ENCODE data around the gene ZNF107.
"Not testable (repeated sequence)": the region's sequence is repeated elsewhere in the genome, so short reads cannot be mapped to it uniquely, and the experiment has no call there.

Gene ZNF107

GRCh38 chr7:64672414-64672813 is 6.5 kb downstream of the ZNF107 start:
- Histone ChIP-seq H3K9me3 (ENCODE audit: control insufficient read depth in 1 of 2, low read length in 2 of 2) (peaks cover 2 to 3% of the 10 kb centered on the region in 2 donors), H3K36me3 (ENCODE audit: control insufficient read depth in 1 of 2, insufficient read depth in 2 of 2, low read length in 2 of 2) (peaks cover 0 to 10% of the 10 kb centered on the region in 2 donors), H3K9ac (ENCODE audit: low read depth in 1 of 2, low read length in 2 of 2) (no peak overlapping the region), H3K27me3 (ENCODE audit: control insufficient read depth in 1 of 2, insufficient read depth in 2 of 2, low read length in 2 of 2) (no peaks in the 10 kb centered on the region), H3K27ac (ENCODE audit: low read depth, low read length) (no peak overlapping the region), H3K4me1 (ENCODE audit: control insufficient read depth in 1 of 2, insufficient read depth in 2 of 2, low read length in 2 of 2) (peaks cover 0 to 2% of the 10 kb centered on the region in 2 donors), H3K4me3 (ENCODE audit: low read depth in 1 of 2, low read length in 2 of 2) (no peak overlapping the region)

DNA sequence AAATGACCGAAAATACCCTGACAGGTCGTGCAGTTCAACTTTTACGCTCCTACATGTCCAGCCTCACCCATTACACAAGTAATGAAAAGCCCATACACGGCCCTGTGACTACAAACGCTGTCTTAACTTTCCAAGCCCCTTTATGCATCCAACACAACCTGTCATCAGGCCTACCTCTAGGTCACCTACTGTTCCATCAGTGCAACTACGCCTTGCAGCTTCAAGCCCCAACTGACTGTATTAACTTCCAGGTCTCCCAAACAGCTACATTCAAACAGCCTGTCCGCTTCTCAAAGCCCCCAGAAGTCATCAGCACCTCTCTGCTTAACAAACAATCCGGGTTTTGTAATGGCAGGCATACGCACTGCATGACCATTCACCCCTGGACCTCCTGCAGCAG is 19.2 kb downstream of the ZNF107 start:
- Histone ChIP-seq H3K9ac (ENCODE audit: low read depth in 1 of 2, low read length in 2 of 2) (no peak overlapping the region), H3K27ac (ENCODE audit: low read depth, low read length) (no peak overlapping the region), H3K4me3 (ENCODE audit: low read depth in 1 of 2, low read length in 2 of 2) (no peak overlapping the region), H3K4me1 (ENCODE audit: control insufficient read depth in 1 of 2, insufficient read depth in 2 of 2, low read length in 2 of 2) (no peaks in the 10 kb centered on the region), H3K9me3 (ENCODE audit: control insufficient read depth in 1 of 2, low read length in 2 of 2) (peaks cover 29 to 33% of the 10 kb centered on the region in 2 donors), H3K36me3 (ENCODE audit: control insufficient read depth in 1 of 2, insufficient read depth in 2 of 2, low read length in 2 of 2) (peaks cover 39 to 68% of the 10 kb centered on the region in 2 donors), H3K27me3 (ENCODE audit: control insufficient read depth in 1 of 2, insufficient read depth in 2 of 2, low read length in 2 of 2) (no peaks in the 10 kb centered on the region)

DNA sequence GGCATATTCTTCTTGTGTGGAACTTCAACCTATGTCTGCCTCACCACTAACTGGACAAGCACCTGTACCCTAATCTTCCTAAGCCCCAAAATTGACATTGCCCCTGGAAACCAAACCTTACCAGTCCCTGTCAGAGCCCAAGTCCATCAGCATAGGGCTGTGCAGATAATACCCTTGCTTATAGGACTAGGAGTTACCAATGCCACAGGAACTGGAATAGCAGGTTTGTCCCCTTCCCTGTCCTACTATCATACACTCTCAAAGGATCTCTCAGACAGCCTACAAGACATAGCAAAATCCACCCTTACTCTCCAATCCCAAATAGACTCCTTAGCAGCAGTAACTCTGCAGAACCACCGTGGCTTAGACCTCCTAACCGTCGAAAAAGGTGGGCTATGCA is 19.8 kb downstream of the ZNF107 start:
- no peak overlapping the region for H3K4me3 ChIP-seq (ENCODE audit: low read depth in 1 of 2, low read length in 2 of 2)
- no peaks in the 10 kb centered on the region for H3K27me3 ChIP-seq (ENCODE audit: control insufficient read depth in 1 of 2, insufficient read depth in 2 of 2, low read length in 2 of 2)
- no peak overlapping the region for H3K9ac ChIP-seq (ENCODE audit: low read depth in 1 of 2, low read length in 2 of 2)
- peaks cover 35 to 61% of the 10 kb centered on the region in 2 donors for H3K36me3 ChIP-seq (ENCODE audit: control insufficient read depth in 1 of 2, insufficient read depth in 2 of 2, low read length in 2 of 2)
- H3K27ac ChIP-seq (ENCODE audit: low read depth, low read length), result no peak overlapping the region
- no peaks in the 10 kb centered on the region for H3K4me1 ChIP-seq (ENCODE audit: control insufficient read depth in 1 of 2, insufficient read depth in 2 of 2, low read length in 2 of 2)
- peaks cover 24 to 27% of the 10 kb centered on the region in 2 donors for H3K9me3 ChIP-seq (ENCODE audit: control insufficient read depth in 1 of 2, low read length in 2 of 2)

GRCh38 chr7:64686493-64687184 is 20.7 kb downstream of the ZNF107 start:
- Histone ChIP-seq H3K4me3 (ENCODE audit: low read depth in 1 of 2, low read length in 2 of 2) (no peak overlapping the region), H3K27ac (ENCODE audit: low read depth, low read length) (no peak overlapping the region), H3K36me3 (ENCODE audit: control insufficient read depth in 1 of 2, insufficient read depth in 2 of 2, low read length in 2 of 2) (peaks cover 26 to 56% of the 10 kb centered on the region in 2 donors)

GRCh38 chr7:64687249-64687648 is 21.3 kb downstream of the ZNF107 start:
- Histone ChIP-seq H3K27ac (ENCODE audit: low read depth, low read length) (no peak overlapping the region), H3K4me3 (ENCODE audit: low read depth in 1 of 2, low read length in 2 of 2) (no peak overlapping the region), H3K27me3 (ENCODE audit: control insufficient read depth in 1 of 2, insufficient read depth in 2 of 2, low read length in 2 of 2) (no peaks in the 10 kb centered on the region), H3K36me3 (ENCODE audit: control insufficient read depth in 1 of 2, insufficient read depth in 2 of 2, low read length in 2 of 2) (peaks cover 26 to 55% of the 10 kb centered on the region in 2 donors), H3K9ac (ENCODE audit: low read depth in 1 of 2, low read length in 2 of 2) (no peak overlapping the region), H3K4me1 (ENCODE audit: control insufficient read depth in 1 of 2, insufficient read depth in 2 of 2, low read length in 2 of 2) (no peaks in the 10 kb centered on the region), H3K9me3 (ENCODE audit: control insufficient read depth in 1 of 2, low read length in 2 of 2) (peaks cover 17 to 24% of the 10 kb centered on the region in 2 donors)

More at GRCh38 chr7:64686493-64687184, 20.7 kb downstream of the ZNF107 start:
- Histone ChIP-seq H3K9ac (ENCODE audit: low read depth in 1 of 2, low read length in 2 of 2) (no peak overlapping the region), H3K27me3 (ENCODE audit: control insufficient read depth in 1 of 2, insufficient read depth in 2 of 2, low read length in 2 of 2) (no peaks in the 10 kb centered on the region), H3K4me1 (ENCODE audit: control insufficient read depth in 1 of 2, insufficient read depth in 2 of 2, low read length in 2 of 2) (no peaks in the 10 kb centered on the region), H3K9me3 (ENCODE audit: control insufficient read depth in 1 of 2, low read length in 2 of 2) (peaks cover 18 to 24% of the 10 kb centered on the region in 2 donors)

GRCh38 chr7:64688988-64689387 is 23.1 kb downstream of the ZNF107 start:
- Histone ChIP-seq H3K27me3 (ENCODE audit: control insufficient read depth in 1 of 2, insufficient read depth in 2 of 2, low read length in 2 of 2) (no peaks in the 10 kb centered on the region), H3K36me3 (ENCODE audit: control insufficient read depth in 1 of 2, insufficient read depth in 2 of 2, low read length in 2 of 2) (peaks cover 19 to 42% of the 10 kb centered on the region in 2 donors), H3K9ac (ENCODE audit: low read depth in 1 of 2, low read length in 2 of 2) (no peak overlapping the region), H3K4me3 (ENCODE audit: low read depth in 1 of 2, low read length in 2 of 2) (no peak overlapping the region), H3K9me3 (ENCODE audit: control insufficient read depth in 1 of 2, low read length in 2 of 2) (peaks cover 7 to 22% of the 10 kb centered on the region in 2 donors), H3K4me1 (ENCODE audit: control insufficient read depth in 1 of 2, insufficient read depth in 2 of 2, low read length in 2 of 2) (no peaks in the 10 kb centered on the region), H3K27ac (ENCODE audit: low read depth, low read length) (no peak overlapping the region)

DNA sequence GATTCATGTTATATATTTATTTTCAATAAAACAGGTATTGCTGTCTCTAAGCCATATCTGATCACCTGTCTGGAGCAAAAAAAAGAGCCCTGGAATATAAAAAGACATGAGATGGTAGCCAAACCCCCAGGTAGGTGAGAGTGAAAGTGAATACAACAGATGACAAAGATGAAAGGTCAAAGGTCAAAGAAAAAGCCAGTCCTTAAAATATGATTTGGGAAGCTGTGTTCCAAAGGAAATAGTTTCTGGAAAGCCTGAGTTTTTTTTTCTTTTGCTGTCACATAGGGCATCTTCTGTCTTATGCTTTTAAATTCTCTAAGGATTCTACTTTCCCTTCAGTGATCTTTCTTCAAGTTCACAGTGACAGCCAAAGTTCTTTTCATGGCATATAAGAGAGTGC is 25.9 kb downstream of the ZNF107 start:
- no peaks in the 10 kb centered on the region for H3K4me1 ChIP-seq (ENCODE audit: control insufficient read depth in 1 of 2, insufficient read depth in 2 of 2, low read length in 2 of 2)
- H3K36me3 ChIP-seq (ENCODE audit: control insufficient read depth in 1 of 2, insufficient read depth in 2 of 2, low read length in 2 of 2), result peaks cover 3 to 24% of the 10 kb centered on the region in 2 donors
- no peaks in the 10 kb centered on the region for H3K27me3 ChIP-seq (ENCODE audit: control insufficient read depth in 1 of 2, insufficient read depth in 2 of 2, low read length in 2 of 2)
- H3K27ac ChIP-seq (ENCODE audit: low read depth, low read length), result no peak overlapping the region
- no peak overlapping the region for H3K4me3 ChIP-seq (ENCODE audit: low read depth in 1 of 2, low read length in 2 of 2)
- no peak overlapping the region for H3K9ac ChIP-seq (ENCODE audit: low read depth in 1 of 2, low read length in 2 of 2)
- peaks cover 3 to 7% of the 10 kb centered on the region in 2 donors for H3K9me3 ChIP-seq (ENCODE audit: control insufficient read depth in 1 of 2, low read length in 2 of 2)

DNA sequence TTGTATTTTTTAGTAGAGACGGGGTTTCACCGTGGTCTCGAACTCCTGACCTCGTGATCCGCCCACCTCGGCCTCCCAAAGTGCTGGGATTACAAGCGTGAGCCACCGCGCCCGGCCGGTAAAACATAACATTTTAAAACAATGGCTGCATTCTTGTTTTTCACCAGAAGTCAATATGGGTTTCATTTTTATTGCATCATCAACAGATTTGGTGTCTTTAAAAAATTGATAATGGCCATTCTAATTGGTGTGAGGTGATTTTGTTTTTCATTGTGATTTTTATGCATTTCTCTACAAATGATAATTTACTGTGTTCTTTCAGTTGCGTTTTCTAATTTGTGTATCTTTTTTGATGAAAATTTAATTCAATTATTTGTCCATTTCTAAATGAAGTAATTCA is 31.9 kb downstream of the ZNF107 start:
- Histone ChIP-seq H3K9me3 (ENCODE audit: control insufficient read depth in 1 of 2, low read length in 2 of 2) (peaks cover 13% of the 10 kb centered on the region in 2 donors), H3K36me3 (ENCODE audit: control insufficient read depth in 1 of 2, insufficient read depth in 2 of 2, low read length in 2 of 2) (peaks cover 6 to 22% of the 10 kb centered on the region in 2 donors)
- H3K9ac ChIP-seq (ENCODE audit: low read depth in 1 of 2, low read length in 2 of 2); H3K4me1 ChIP-seq (ENCODE audit: control insufficient read depth in 1 of 2, insufficient read depth in 2 of 2, low read length in 2 of 2); H3K4me3 ChIP-seq (ENCODE audit: low read depth in 1 of 2, low read length in 2 of 2); H3K27ac ChIP-seq (ENCODE audit: low read depth, low read length); H3K27me3 ChIP-seq (ENCODE audit: control insufficient read depth in 1 of 2, insufficient read depth in 2 of 2, low read length in 2 of 2): not testable (repeated sequence)

- peaks cover 0 to 7% of the 10 kb centered on the region in 2 donors for H3K36me3 ChIP-seq (ENCODE audit: control insufficient read depth in 1 of 2, insufficient read depth in 2 of 2, low read length in 2 of 2)
- H3K9me3 ChIP-seq (ENCODE audit: control insufficient read depth in 1 of 2, low read length in 2 of 2), result peaks cover 56 to 58% of the 10 kb centered on the region in 2 donors
Observed at GRCh38 chr7:64706625-64707292, 40.8 kb downstream of the ZNF107 start.

GRCh38 chr7:64717896-64718295 is 52.0 kb downstream of the ZNF107 start:
- H3K9me3 ChIP-seq (ENCODE audit: control insufficient read depth in 1 of 2, low read length in 2 of 2), result peaks cover 14 to 22% of the 10 kb centered on the region in 2 donors
- not testable (repeated sequence) for H3K9ac ChIP-seq (ENCODE audit: low read depth in 1 of 2, low read length in 2 of 2); H3K27ac ChIP-seq (ENCODE audit: low read depth, low read length); H3K36me3 ChIP-seq (ENCODE audit: control insufficient read depth in 1 of 2, insufficient read depth in 2 of 2, low read length in 2 of 2); H3K4me1 ChIP-seq (ENCODE audit: control insufficient read depth in 1 of 2, insufficient read depth in 2 of 2, low read length in 2 of 2); H3K4me3 ChIP-seq (ENCODE audit: low read depth in 1 of 2, low read length in 2 of 2); H3K27me3 ChIP-seq (ENCODE audit: control insufficient read depth in 1 of 2, insufficient read depth in 2 of 2, low read length in 2 of 2)

More at GRCh38 chr7:64706625-64707292, 40.8 kb downstream of the ZNF107 start:
- Histone ChIP-seq H3K27me3 (ENCODE audit: control insufficient read depth in 1 of 2, insufficient read depth in 2 of 2, low read length in 2 of 2) (no peaks in the 10 kb centered on the region), H3K27ac (ENCODE audit: low read depth, low read length) (no peak overlapping the region), H3K4me1 (ENCODE audit: control insufficient read depth in 1 of 2, insufficient read depth in 2 of 2, low read length in 2 of 2) (no peaks in the 10 kb centered on the region), H3K4me3 (ENCODE audit: low read depth in 1 of 2, low read length in 2 of 2) (no peak overlapping the region), H3K9ac (ENCODE audit: low read depth in 1 of 2, low read length in 2 of 2) (no peak overlapping the region)

Measured in duodenal mucosa (tissue), 2 donors.